ENCODE results near the gene STK24.

STK24 gene

DNA sequence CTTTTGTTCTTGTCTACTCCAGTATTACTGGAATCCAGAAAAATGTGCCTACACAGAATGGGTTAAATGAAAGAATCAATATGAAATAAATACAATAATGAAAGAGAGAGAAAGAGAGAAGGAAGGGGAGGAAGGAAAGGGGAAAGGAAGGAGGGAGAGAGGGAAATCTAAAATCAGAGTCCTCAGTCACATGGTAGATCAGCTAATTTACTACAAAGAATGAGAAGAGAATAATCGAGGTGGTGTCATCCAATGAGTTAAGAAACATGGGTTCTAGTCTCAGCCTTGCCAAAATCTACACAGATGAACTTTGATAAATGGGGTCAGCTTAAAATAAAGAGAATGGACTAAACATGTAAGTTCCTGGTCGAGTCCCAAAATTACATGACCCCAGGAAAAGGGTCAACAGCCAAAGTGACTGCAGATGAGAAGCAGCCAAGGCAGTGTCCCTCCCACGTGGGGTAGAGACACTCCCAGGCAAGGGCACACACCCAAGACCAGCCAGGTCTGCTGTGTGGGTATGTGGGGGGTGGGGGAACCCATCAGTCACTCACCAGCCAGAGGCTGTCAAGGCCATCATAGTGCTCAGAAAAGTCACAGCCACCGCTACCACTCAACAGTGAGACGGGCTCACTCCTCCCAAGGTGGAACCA is 103.6 kb downstream of the STK24 start:
- DNase-seq (ENCODE audit: low spot score), result no peak

DNA sequence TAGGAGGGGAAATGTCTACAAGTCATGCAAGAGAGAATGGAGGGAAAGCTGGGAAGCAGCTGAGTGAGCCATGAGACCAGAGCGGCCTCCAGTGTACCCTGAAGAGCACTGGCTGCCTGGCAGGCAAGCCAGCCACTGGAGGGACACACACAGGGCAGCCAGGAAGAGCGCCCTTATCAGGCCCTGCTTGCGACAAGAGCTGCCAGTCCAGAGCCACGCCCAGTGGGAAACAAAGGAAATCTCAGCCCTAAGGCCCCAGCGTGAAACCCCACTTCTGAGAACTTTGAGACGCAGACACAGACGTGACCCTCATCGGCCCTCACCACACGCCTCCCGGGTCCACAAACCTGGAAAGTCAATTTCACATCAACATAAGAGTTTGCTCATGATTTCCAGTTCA is 105.0 kb downstream of the STK24 start:
- DNase-seq (ENCODE audit: low spot score), result no peak

DNA sequence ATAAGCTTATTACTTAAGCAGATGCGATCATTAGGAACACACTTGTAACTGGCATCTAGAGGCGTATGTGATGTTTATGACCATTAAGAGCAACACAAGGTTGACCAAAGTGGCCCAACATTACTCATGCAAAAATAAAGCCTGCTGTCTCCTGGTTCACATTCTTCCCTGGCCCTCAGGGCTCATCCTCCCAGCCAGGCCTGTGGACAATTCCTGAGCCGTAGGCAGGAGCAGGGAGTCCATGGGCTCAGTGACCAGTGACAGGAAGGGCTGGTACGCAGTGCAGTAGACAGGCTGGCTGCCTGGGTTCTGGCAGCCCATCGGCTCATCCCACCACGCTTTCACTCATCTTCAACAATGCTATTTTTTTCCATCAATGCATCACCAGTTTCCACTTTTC is 106.0 kb downstream of the STK24 start:
- no peak for DNase-seq (ENCODE audit: low spot score)

DNA sequence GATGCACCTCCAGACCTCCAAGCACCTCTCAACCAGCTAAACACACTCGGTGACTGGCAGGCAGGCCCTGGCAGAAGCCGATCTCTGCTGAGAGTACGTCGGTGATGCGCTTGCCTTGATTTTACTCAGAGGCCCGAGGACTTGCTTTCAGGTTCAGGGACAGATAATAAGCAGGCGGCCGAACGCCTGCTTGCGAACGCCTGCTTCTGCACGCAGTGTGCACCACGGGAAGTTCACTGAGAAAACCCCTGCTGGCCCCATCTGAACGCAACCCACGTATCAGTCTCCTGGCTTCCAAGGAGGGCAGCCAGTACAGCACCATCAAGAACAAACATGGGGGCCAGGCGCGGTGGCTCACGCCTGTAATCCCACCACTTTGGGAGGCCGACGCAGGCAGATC is 108.0 kb downstream of the STK24 start:
- DNase-seq (ENCODE audit: low spot score), result no peak

DNA sequence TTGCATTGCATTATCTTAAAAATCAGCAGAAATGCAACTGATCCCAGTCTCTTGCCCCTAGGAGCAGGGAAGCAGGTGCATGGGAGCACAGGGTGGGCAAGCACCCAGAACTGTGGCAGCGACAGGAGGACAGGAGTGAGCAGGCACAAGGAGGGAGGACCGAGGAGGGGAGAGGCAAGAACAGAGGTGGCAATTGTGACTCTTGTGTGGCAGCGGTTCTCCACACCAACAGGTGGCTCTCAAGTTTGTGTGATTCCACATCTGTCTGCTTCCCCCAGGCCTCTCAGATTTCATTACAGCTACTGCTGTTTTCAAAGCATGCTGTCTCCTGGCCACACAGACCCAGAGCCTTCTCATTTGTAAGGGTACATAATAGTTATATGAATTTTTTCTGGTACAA is 108.5 kb downstream of the STK24 start:
- no peak for DNase-seq (ENCODE audit: low spot score)

DNA sequence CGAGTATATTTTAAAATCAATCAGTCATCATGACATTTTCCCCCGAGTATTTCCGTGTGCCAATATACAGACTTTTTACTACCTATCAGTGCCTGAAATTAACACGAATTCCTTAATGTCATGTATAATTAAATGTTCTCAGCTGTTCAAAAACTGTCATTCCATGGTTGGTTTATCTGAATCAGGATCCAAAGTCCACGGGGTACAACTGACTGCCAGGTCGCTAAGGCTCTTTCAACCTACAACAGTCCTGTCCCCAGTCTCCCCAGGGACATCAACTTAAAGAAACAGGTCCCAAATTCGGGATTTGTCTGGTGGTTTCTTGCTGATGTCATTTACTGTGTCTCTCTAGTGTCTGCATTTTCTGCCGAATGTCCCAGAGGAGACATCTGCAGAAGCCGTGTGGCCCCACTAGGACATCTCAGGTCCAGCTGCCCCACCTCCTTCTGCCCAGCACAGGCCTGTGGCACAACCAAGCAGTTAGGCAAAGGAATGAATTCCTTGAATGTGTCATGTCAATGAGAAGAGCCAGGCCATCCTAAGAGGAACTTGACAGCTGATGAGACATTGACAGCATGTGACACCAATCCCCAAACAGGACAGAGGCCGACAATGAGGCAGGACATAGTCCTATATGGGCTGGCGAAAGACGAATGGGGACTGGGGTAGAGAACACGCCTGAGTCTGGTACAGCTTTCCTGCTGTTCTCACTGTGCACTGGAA is 109.5 kb downstream of the STK24 start:
- no peak for DNase-seq (ENCODE audit: low spot score)

DNA sequence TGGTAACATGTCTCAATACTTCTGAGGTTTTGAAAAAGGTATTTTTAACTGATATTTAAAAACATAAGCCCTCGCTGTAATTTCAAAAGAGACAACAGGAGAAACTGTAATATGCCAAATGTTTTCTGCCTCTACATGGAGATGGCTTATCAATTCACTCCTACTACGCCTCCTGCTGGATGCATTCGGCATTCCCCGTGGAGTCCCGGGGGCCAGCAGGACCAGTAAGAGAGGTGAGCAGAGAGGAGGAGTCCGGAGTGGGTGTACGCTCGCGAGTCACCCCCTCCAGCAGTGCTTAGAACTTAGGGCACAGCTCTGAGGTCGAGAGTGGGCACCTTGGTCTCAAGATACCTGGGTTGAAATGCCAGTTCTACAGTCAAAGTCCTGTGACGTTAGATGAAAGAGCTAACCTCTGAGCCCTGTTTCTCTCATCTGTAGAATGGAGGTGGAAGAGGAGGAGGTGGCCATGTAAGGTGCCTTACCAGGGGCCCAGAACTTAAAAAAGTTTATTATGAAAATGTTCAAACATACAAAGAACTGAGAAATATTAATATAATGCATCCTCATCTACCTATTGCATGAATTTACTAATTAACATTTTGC is 110.2 kb downstream of the STK24 start:
- peak; percentile 49 for DNase-seq (ENCODE audit: low spot score)

DNA sequence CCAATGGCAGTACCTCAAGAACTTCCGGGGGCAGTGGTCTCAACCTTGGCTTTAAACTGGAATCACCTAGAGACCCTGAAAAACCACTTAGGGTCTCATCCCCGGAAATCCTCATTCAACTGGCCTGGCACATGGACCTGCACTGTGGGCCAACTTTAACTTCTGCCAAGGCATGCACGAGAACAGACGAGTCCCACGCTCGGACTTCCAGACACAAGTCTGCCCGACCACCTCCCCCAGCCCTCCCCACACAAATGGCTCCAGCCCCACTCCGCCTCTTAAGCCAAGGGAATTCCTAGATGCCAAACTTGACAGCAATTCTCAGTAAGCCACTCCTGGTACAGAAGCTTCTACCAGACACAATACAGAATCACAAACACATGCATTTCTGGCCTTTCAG is 114.0 kb downstream of the STK24 start:
- no peak for DNase-seq (ENCODE audit: low spot score)

DNA sequence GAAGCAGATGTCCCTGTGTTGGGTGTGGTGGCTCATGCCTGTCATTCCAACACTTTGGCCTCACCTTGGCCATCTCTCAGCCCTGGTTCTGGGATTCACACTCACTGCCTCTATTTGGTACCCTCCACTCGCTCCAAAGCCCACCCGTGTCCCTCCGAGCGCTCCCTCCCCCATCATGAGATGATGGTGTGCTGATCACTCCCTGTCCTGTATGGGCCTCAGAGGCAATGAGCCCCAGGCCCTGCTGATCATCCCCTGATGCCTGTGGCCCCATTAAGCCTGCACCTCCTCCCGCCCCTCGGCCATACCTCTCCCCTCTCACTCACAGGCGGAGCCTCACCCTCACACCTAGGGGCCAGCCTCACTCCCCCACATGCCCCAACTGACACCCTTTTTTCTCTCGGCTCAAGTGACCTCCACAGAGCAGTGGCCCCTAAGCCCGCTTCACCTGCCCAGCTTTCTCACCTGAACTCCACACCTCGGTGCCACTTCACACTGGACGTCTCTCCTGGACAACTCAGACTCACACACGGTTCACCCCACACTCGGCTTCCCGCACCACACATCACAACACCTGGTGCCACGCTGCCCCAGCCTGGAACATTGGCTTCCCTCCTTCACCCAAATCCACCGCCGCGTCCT is 114.5 kb downstream of the STK24 start:
- DNase-seq (ENCODE audit: low spot score), result no peak

DNA sequence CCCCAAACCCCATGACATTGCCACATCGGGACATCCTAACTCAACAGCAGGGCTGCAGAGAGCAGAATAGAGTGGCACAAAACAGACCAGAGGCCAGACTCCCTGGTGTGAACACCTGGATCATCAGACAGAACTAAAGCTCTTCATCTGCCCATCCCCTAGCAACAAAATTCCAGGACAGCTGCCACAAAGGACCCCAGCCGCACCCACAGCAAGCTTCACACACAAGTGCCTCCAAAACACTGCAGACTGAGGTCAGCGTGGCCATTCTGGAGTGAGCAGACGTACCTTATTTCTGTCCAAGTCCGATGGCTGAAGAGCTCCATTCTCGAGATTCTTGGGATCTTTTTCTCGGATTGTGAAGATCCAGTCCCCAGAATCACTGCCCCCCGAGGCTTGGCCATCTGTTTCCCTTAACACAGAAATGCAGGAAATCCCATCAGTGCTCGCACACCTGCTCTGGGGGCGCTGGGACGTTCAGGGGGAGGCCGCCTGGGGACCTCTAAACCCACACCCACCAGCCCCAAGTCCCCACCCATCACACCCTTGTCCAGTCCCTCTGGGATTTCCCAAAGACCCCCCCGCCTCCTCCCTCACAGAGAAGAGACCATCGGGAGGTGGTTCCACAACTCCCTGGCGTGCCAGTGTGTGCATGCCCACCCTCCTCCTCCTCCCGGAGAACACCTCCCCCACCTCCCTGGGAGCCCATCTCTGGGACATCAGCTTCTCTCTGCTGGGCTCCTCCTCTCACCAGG is 115.2 kb downstream of the STK24 start:
- DNase-seq (ENCODE audit: low spot score), result no peak

DNA sequence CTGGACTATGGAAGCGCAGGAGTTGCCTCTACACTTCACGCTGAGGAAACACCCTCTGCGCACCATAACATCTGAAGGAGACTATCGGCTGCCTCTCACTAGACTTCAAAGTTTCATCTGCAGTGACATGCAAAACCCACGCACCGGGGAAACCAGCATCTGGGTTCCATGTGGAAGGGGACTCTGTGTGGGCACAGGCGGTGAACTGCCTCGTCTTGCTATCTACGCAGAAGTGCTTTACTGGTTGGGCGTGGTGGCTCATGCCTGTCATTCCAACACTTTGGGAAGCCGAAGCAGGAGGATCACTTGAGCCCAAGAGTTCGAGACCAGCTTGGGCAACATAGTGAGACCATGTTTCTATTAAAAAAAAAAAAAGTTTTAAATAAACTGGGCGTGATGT is 116.4 kb downstream of the STK24 start:
- no peak for DNase-seq (ENCODE audit: low spot score)

DNA sequence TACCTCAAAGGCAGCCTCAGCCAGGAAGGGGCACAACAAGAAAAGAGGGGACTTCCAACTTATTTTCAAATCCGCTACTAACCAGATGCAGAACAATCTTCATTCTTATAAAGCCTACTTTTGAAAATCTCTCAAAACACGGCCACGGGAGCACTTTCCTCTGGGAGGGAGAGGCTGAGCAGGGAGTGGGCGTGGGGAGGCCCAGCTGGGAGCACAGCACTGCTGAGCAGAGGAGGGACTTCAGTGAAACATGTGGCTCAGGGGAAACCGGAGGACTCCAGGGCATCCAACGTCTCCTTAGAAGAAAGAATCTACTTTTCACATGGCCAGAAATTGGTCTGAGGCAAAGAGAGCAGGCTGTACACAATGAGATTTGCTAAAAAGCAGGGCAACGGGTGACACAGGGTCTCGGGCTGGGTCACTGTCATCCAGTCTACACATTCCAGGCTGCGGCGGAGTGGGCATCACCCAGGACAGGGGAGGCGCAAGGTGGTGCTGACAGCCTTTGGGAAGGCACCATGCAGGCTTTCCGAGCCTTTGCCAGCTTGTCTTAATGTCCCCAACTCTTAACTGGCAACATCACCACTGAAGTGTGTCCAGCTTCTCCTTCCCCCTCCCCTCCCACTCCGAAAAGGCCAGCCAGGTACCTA is 117.1 kb downstream of the STK24 start:
- no peak for DNase-seq (ENCODE audit: low spot score)

DNA sequence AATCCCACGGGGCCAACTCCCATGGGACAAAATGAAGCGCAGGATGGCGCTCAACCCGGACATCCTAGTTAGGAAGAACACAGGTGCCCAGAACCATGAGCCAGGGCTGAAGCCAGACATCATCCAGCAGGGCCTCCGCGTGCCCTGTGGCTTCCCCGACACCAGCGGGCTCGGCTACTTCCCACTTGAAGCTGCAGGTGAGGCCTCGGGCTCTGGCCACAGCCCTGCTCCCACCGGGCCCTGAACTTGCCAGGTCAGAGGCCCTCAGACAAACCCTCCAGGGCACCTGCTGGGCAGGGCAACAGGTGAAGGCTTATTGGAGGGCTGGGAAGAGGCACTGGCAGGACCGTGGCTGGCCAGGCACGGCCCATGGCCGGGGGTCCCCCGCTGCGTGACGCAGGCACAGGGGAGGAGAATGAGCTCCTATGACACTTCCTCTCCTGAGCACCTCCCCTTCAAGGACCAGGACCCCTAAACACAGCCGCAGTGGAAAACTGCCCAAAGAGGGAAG is 117.7 kb downstream of the STK24 start:
- no peak for DNase-seq (ENCODE audit: low spot score)

DNA sequence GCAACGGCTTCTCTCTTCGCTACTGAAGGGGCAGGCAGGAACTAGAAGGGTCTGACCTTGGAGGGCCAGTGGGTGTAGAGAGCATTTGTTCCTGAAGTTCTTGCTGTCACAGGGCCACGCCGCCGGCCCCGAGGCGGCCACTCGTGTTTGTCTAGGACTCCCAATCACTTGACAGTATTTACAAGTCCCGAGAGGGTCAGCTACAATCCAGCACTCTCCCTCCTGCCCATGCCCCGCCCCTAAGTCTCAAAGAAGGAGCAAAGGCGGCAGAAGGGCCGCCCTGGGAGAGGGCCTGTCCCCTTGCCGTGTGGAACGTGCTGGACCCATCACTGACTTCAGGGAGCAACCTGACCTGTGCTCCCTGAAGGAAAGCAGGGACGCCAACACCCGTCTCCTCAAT is 118.5 kb downstream of the STK24 start:
- no peak for DNase-seq (ENCODE audit: low spot score)

DNA sequence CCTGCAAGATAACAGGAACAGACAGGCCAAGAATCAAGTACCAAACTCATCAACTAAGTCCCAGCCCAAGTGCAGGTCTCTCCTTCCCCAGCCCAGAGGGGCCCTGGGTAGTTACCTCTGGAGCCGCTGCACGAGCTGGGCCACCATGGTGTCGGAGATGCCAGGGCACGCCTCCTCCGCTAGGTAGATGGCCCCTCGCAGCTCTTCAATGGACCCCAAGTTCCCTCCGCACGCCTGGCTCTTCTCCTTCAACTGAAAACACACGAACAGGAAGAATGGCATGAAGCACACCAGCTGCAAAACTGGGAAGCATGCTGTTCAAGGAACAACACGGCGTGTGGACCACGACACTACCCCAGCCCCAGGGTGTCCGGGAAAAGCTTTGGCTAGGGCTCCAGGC is 119.9 kb downstream of the STK24 start:
- DNase-seq (ENCODE audit: low spot score), result no peak

DNA sequence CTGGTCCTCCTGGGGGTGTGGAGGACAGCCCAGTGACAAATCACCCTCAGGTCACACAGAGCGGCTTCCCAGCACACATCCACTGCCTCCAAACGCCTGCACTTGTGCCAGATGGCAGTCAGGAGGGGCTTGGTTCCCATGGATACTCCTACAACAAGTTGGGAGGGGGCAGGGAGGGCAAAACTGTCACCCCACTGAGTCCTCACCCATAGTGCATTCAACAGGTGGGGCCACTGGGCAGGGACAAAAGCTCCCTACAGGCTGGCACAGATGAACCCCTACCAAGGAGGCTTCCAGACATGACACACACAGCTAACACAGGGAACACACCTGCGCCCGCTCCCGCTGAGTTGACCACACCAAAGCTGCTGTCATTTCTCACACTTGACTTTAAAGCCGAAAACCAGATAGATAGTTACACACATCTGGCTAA is 120.5 kb downstream of the STK24 start:
- DNase-seq (ENCODE audit: low spot score), result no peak

DNA sequence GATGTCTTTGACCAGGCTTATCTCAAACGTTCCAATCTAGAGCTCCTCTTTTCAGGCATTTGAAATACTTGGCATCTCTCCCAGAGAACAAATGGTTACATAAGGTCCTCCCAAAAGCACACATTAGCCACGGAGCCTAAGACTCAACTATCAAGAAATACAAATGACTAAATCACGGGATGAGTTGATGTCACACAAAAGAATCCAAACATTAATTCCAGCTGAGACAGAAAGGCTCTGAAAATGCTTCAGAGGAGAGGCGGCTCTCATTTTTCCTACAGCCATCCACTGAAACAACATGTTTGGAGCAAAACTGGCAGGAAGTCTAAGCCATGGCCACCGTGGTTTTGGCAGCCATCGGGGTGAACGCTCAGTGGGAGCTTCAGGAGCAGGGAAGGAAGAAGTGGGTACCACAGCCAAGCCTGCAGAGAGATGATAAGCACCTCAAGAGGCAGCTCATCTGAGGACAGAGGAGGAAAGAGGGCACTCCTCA is 122.5 kb downstream of the STK24 start:
- DNase-seq (ENCODE audit: low spot score), result no peak

DNA sequence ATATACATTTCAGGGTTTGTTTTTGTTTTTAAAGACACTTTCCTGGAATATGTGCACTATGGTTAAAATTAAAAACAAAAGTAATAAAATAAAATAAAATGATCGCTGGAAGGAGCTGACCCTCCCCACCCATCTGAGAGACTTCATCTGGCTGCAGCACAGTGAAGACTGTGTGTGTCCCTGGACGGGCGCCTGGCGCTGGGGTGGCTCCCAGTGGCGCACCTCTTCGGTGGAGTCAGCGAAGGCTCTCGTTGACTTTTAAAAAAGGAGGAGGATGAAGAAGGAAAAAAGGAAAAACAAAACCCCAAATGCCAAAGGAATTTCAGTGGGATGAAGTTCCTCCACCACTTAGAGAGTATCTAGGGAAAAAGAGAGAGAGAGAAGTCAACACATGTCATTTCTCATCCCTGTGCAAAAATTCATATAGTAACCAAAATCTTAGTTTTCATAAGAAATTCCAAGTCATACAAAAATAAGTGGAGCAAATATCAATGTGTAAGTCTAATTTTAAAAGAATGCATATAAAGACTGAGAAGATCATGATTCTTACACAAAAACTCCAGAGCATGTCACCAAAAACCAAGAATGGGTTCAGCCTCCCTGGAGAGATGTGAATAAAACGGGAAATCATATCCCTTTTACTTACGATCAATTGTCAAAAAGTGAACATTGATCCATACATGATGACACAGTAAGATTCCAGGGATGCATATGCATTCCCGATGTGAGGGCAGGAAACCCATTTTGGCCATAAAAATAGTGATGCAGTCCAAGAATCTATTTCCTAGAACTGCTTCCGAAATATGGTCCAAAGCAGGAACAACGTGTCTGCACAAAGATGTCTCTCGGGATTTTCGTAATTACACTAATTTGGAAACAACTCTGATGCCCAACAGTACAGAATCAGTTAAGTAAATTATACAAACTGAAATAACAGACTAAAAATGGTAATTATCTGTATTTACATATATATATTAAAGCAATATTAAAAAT is 123.8 kb downstream of the STK24 start:
- DNase-seq (ENCODE audit: low spot score), result no peak

DNA sequence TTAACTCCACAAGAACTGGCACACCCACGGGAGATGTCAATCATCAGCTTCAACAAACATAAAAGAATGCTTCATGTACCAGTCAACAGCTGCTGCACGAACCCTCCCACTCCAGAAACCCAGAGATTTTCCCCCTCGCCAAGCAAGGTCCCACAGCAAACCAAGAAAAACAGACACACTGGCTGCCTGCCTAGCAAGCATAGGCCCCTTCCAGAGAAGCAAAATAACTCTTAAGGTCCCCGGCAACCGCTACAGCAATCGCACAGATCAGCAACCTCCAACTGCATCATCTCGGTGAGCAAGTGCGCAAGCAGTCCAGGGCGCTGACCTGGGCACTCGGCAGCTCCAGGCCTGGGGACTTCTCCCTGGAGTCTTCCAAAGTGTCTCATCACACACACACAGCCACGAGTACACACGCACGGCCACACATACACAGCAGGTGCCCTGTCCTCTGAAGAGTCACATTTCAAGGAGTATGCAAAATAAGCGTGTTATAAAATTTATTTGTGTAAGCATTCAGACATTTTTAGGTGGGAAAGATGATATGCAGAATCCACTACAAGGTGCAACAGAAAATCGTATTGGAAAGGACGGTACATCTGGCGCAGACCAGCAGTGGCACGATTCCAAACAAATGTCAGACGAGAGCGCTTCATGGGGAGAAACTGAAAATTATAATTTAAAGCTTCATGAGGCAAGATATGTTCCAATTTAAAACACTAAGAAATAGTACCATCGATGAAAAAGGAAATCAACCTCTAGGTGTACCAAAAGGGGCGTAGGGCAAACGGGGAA is 125.0 kb downstream of the STK24 start:
- no peak for DNase-seq (ENCODE audit: low spot score)
